RWPE2 (cell line): ENCODE measurements around the gene FRMD4B.
A peak's percentile ranks its signal among the peaks of the same experiment; 100 is the strongest.

ENCODE experiments used
- ATAC-seq: fragments of 200-7000 bp; cut with Tn5 transposase; 3 replicates; pipeline ENCODE4 v1.9.1; 2021; ENCODE audit warnings: low read depth
- DNase-seq: peaks from one replicate; pipeline ENCODE4 v3.0.0-alpha.2; 2020; ENCODE audit warnings: low spot score
- H3K27ac ChIP-seq: fragments of 450-650 bp; 2 replicates; pipeline ENCODE4 v1.5.1; 2017; ENCODE audit warnings: mild to moderate bottlenecking; ENCODE audit not compliant: poor library complexity, severe bottlenecking
- H3K27me3 ChIP-seq: fragments of 250-450 bp; sonication (Bioruptor Pico); 2 replicates; pipeline ENCODE4 v1.5.1; 2021; ENCODE audit warnings: mild to moderate bottlenecking, moderate library complexity; ENCODE audit not compliant: insufficient read depth, poor library complexity, severe bottlenecking
- H3K36me3 ChIP-seq: fragments of 250-450 bp; sonication (Bioruptor Pico); 2 replicates; pipeline ENCODE4 v1.5.1; 2020; ENCODE audit warnings: low read depth, mild to moderate bottlenecking, moderate library complexity
- H3K4me1 ChIP-seq: fragments of 250-450 bp; sonication (Bioruptor Pico); 2 replicates; pipeline ENCODE4 v1.5.1; 2021; ENCODE audit warnings: mild to moderate bottlenecking, moderate library complexity; ENCODE audit not compliant: insufficient read depth, poor library complexity, severe bottlenecking
- H3K4me3 ChIP-seq: fragments of 250-450 bp; sonication (Bioruptor Pico); 2 replicates; pipeline ENCODE4 v1.5.1; 2021; ENCODE audit warnings: mild to moderate bottlenecking, moderate library complexity; ENCODE audit not compliant: severe bottlenecking
- H3K9me3 ChIP-seq: fragments of 250-450 bp; sonication (Bioruptor Pico); 2 replicates; pipeline ENCODE4 v1.5.1; 2021; ENCODE audit warnings: mild to moderate bottlenecking, moderate library complexity; ENCODE audit not compliant: severe bottlenecking
- CTCF ChIP-seq: fragments of 450-650 bp; IDR thresholded peaks from one replicate; pipeline ENCODE4 v1.5.1; 2017; ENCODE audit warnings: mild to moderate bottlenecking, moderate library complexity; ENCODE audit not compliant: poor library complexity, severe bottlenecking

The FRMD4B gene

GRCh38 chr3:69255928-69256327, 130.0 kb downstream of the FRMD4B start:
- Histone ChIP-seq H3K27me3 (no peaks in the 10 kb centered on the region), H3K9me3 (no peaks in the 10 kb centered on the region), H3K27ac (no peak overlapping the region), H3K4me3 (no peak overlapping the region), H3K36me3 (peaks cover 3% of the 10 kb centered on the region; the same call in 1 of the 2 replicates), H3K4me1 (peaks cover 4% of the 10 kb centered on the region)
- ATAC-seq (no peak), DNase-seq (no peak)
- no peak for TF ChIP-seq CTCF

GRCh38 chr3:69254351-69254750, 131.5 kb downstream of the FRMD4B start:
- no peaks in the 10 kb centered on the region for H3K27me3 ChIP-seq
- DNase-seq (no peak), ATAC-seq (no peak)
- peaks cover 4% of the 10 kb centered on the region for H3K4me1 ChIP-seq
- H3K4me3 ChIP-seq: no peak overlapping the region
- TF ChIP-seq CTCF: no peak
- H3K27ac ChIP-seq: no peak overlapping the region
- peaks cover 3% of the 10 kb centered on the region; the same call in 1 of the 2 replicates for H3K36me3 ChIP-seq
- no peaks in the 10 kb centered on the region for H3K9me3 ChIP-seq

- TF ChIP-seq CTCF: no peak
- Histone ChIP-seq H3K27me3 (no peaks in the 10 kb centered on the region), H3K9me3 (no peaks in the 10 kb centered on the region), H3K4me3 (no peak overlapping the region), H3K4me1 (peaks cover 4% of the 10 kb centered on the region), H3K36me3 (peaks cover 5% of the 10 kb centered on the region; the same call in 1 of the 2 replicates), H3K27ac (no peak overlapping the region)
- ATAC-seq (peak; percentile 48; the same call in 1 of the 3 replicates), DNase-seq (no peak)
These were observed 133.3 kb downstream of the FRMD4B start for GRCh38 chr3:69252631-69253030.

GRCh38 chr3:69252141-69252540, 133.7 kb downstream of the FRMD4B start:
- DNase-seq: no peak
- peaks cover 5% of the 10 kb centered on the region; the same call in 1 of the 2 replicates for H3K36me3 ChIP-seq
- no peak for TF ChIP-seq CTCF

GRCh38 chr3:69251078-69251805, 134.6 kb downstream of the FRMD4B start:
- no peak for DNase-seq
- ATAC-seq: no peak
- H3K9me3 ChIP-seq: no peaks in the 10 kb centered on the region
- H3K4me3 ChIP-seq: no peak overlapping the region
- H3K27me3 ChIP-seq: no peaks in the 10 kb centered on the region
- TF ChIP-seq CTCF: no peak
- H3K4me1 ChIP-seq: peaks cover 4% of the 10 kb centered on the region
- H3K27ac ChIP-seq: no peak overlapping the region
- H3K36me3 ChIP-seq: peaks cover 5% of the 10 kb centered on the region; the same call in 1 of the 2 replicates

More at GRCh38 chr3:69252141-69252540, 133.7 kb downstream of the FRMD4B start:
- Histone ChIP-seq H3K27ac (no peak overlapping the region), H3K9me3 (no peaks in the 10 kb centered on the region), H3K4me3 (no peak overlapping the region), H3K4me1 (peaks cover 4% of the 10 kb centered on the region), H3K27me3 (no peaks in the 10 kb centered on the region)
- ATAC-seq: no peak
